ENCODE data around the gene ATP2B2.

DNA sequence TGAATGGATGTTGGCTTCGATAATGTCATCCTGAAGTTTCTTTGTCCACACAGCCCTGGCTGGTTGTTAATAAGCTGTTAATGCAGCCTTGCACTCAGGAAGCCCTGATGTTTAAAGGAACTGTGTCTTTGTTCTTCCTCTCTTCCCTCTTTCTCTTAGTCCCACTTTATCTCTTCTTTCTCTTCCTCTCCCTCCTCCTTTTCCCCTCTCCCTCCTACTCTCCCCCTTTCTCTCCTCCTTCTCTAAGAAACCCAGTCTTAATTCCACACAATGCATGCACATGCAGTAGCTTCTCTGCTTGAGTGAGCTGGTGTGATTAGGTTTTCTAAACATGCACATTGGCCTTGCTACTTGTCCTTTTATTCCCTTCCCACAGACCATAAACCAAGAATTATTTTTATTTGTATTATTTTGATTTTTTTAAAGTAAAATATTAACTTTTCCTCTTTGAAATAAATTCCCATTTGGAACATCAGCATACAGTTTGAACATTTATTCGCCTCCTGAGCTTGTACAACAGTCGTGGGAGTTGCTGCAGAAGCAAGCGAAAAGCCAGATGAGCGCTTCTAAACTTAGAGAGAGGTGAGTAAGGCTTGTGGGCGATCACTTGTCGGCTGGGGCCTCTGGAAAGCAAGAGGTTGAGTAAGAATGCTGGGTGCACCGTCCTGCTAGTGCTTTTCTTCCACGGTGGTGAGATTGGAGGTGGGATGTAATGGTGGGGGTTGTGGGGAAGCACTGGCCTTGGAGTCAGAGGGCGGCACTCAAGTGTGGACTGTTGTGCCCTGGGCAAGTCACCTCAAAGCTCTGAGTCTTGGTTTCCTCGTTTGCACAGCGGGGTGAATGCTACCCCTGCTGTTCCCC, 219.9 kb downstream of the ATP2B2 start:
- TF ChIP-seq ZNF274 (IDR thresholded peaks at IDR 0.05; ENCODE audit: borderline replicate concordance, extremely low read depth, low read length): no peak
- TF ChIP-seq GABPA (IDR thresholded peaks at IDR 0.05; ENCODE audit: borderline replicate concordance, insufficient read depth, low read length): no peak
- no peak for TF ChIP-seq CHD2 (IDR thresholded peaks at IDR 0.05; ENCODE audit: low read length)

Measured in H1 (cell line).